RPMI8226 (cell line): ENCODE results near the gene FRMD4A.
"Not testable (repeated sequence)": the region's sequence is repeated elsewhere in the genome, so short reads cannot be mapped to it uniquely, and the experiment has no call there.

Source experiments
- DNase-seq: peaks from one replicate; pipeline ENCODE4 v3.0.0-alpha.2; 2015

Gene FRMD4A

DNA sequence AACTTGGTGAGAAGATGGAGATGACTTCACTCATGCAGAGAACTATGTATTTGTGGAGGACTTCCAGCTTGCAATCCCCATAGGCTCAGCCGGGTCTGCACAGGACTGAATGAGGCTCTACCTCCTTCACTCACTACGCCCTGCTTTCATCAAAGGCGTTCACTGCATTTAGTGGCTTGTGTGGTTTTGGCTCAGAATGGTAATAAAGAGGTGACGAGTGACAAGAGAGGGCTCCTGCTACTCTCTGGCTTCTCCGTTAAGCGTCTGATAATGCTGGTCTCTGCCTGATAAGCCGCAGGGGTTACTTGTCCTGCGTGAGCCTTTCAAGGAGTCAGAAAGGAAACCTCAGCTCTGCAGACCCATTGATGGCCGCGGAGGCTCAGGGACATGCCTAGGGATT, 400.6 kb downstream of the FRMD4A start:
- DNase-seq: no peak

DNA sequence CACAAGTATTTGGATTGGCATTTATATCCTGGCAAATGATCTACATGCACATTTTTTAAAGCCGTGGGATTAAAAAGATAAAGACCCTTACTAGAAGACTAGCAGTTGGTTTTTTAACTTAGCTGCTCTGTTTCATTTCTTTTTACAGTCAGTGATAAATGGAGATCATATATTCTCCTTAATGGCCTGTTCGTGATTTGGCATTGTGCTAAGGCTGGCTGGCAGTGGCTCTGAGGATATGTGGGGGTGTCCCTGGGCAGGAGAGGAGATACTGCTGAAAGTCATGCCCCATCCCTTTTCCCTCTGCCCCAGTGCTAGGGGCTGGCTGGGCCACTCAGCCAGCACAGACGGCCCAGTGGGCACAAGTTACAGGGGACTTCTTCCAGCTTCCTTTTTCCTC, 402.3 kb downstream of the FRMD4A start:
- DNase-seq: no peak

DNA sequence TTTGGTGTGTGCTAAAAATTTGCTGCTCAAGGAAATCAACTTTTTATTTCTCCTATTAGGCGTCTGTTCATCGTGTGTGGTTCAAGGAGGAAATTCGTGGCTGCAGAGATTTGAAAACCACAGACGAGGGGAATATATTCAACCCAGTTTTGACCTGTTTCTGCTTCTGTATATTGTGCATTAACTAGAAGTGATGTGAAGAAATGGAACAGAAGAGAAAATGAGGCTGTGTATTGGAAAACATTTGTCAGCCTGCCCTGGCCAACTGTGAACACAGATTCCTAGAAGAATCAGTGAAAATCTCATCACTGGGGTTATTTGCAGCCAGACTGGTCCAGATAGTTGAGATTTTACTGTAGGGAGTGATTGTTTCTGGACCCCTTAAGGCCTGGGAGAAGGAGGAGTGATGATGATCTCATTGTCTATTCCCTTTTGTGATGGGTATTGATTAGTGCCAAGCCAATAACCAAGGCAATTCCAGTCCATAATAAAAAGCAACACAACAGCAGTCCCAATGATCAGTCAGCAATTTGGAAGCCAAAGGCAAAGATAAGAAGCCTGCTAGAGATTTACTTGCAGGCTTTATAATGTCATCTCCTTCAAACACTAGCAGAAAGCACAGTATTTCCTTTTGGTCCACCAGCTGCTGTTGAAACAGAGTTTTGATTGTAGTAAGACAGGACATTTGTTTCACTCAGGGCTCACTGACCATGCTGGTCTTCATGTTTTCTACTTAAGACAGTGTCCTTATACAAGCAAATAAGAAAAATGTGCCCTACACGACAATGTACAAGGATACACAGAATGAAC, 404.5 kb downstream of the FRMD4A start:
- DNase-seq: no peak

DNA sequence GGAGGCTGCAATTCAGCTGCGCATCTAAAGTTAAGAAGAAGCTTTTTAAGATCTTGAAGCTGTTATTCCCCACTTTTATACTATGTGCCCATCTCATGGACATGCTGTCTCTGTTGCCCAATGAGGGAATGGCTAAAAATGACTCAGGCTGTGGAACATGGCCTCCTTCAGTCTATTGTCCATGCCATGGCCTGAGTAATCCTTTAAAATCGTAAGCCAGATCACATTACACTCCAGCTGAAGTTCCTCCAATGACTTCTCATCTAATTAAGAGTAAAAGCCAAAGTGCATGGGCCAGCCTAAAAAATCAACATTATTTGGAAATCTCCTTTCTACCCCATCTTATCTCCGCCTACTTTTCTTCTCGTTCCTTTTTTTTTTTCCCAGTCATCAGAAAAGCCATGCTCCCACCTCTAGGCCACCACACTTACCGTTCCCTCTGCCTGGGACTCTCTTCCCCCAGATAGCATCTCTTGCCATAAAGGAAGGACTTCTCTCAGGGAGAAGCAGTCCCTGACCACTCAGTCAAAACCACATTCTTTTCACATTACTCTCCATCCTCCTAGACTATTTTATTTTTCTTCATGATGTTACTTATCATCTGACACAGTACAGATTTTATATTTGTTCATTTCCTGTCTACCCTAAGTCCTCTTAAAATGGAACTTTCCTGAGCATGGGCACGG, 406.5 kb downstream of the FRMD4A start:
- no peak for DNase-seq

DNA sequence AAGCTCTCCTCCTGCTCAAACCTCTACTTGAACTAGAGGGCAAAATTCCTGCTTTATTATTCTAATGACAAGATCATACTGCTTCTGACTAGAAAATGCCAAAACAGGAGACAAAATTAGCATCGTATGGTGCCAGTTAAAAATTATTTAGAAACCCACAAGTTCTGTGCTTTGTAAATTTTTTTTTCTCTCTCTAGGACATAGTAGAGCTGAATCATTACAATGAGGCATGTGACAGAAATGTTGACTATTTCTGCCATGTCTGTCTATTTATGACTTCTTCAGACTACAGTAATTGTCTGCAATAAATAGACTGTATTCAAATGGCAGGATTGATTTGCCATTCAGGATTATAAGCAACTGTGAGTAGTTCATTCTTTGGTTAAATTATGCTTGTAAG, 408.1 kb downstream of the FRMD4A start:
- DNase-seq: no peak

DNA sequence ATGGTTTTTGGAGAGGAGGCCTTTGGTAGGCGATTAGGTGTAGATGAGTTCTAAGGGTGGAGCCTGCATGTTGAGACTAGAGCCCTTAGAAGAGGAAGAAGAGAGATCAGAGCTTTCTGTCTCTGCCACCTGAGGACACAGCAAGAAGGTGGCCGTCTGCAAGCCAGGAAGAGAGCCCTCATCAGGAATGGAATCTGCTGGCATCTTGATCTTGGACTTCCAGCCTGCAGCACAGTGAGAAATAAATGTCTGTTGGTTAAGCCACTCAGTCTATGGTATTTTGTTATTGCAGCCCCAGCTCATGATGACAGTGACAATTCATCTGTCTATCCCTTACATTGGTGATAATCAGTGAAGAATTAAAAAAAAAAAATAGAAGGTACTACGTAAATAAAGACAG, 408.8 kb downstream of the FRMD4A start:
- no peak for DNase-seq

DNA sequence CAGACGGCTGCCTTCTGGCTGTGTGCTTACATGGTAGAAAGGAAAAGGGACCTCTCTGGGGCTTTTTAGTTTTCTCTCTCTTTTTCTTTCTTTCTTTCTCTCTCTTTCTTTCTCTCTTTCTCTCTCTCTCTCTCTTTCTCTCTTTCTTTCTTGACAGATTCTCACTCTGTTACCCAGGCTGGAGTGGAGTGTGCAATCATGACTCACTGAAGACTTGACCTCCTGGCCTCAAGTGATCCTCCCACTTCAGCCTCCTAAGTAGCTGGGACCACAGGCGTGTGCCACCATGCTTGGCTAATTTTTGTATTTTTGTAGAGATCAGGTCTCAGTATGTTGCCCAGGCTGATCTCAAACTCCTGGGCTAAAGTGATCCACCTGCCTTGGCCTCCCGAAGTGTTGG, 409.6 kb downstream of the FRMD4A start:
- DNase-seq: not testable (repeated sequence)

DNA sequence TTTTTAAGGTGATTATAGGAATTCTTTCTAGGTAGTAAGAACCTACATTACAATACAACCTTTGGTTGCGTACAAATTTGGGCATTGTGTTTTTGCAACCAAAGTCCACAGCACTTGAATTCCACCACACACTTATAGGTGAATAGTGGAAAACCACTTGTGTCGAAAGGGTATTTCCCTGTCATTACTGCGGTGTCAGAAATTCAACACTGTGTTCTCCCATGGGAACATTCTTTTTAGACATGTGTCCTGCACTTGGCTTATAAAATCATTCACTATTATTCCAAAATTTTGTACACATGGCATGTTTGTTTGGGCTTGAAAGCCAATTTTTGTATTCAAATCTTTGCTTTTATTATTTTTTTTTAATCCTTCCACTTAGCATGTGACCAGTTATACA, 410.3 kb downstream of the FRMD4A start:
- DNase-seq: no peak

DNA sequence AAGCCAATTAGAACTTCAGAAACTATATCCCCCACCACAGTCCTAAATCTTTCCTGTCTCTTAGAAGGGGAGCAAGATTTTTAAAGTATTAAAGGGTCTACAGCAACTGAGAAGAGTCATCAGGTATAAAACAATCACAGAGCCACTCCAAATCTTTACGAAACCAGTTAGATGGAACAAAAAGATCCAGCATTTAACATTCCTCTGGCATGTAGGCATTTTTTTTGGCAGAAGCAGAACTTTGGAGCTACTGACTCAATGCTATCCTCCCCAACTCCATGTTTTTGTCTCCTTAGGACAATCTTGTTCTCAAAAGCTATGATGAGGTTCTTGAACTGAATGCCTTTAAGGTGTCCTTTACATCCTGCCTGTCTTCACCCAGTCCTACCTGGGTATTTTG, 410.7 kb downstream of the FRMD4A start:
- DNase-seq: no peak

DNA sequence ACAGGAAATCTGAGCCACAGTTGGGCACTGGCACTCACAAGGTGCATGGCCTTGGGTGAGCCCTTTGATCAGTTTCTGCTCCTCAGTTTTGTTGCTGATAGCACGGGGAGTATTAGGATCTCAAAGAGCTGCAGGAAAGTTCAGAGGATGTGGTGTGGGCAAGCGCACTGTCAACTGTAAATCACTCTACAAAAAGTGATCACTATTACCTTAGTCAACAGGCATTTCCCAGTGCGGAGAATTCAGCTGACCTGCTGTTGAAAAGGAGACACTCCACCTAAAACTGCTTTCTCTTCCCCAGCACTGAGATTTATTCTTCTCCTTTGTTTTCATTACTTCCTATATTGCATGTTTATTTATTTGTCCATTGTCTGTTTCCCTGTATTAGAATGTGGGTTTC, 412.9 kb downstream of the FRMD4A start:
- no peak for DNase-seq

DNA sequence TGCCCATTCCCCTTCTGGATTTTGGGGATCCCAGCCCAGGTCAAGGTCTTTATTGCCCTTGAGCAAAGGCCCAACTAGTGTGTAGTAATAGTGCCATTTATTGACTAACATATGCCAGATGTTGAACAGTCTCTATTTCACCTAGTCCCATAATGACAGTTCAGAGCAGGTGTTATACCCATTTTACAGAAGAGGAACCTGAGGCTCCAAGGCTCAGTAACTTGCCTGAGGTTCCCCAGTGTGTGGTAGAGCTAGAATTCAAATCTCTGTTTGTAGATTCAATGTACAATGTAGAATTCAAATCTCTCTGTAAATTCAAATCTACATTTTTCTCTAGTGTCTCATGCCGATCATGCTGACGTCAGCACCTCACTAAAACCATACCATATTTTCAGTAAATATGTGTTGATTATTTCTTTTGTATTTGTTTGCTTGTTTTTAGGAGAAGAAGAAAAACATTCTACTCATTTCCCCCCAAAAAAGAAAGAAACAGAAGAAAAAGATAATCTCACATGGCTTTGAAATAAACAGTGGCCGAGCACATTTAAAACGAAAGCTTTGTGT, 414.3 kb downstream of the FRMD4A start:
- DNase-seq: no peak

DNA sequence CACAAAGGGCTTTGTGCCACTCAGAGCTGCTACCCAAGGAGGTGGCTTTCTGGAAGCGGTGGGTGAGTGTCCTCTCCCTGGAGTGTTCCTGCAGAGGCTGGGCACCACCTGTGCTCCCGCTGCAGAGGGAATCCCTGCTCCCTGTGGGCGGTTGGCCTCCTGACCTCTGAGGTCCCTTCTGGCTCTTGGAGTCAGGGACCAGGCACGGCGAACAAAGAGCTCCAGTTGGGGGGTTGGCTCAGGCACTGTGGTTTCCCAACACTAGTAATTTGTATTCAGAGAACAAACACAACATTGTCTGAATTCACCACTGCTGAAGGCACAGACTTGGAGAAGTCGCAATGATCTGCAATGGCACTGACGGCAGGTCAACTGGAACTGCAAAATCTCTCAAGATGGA, 415.0 kb downstream of the FRMD4A start:
- no peak for DNase-seq

DNA sequence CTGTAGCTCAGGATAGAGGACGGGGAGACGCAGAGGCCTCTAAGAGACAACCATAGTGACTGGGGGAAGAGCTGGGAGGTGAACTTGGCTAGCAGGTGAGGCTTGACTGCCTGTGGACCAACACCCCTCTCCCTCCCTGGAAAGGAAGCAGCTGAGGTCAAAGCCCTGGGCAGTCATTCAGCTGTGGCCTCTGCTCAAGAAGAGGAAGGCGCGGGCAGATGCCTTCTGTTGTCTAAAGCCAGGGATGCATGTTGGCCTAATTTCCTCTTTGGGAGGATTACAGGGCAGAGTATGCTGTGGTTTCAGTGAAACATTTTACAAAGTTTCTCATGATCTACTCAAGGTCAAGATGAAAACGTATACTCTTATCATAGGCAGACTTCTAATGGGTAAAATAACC, 416.8 kb downstream of the FRMD4A start:
- DNase-seq: no peak

DNA sequence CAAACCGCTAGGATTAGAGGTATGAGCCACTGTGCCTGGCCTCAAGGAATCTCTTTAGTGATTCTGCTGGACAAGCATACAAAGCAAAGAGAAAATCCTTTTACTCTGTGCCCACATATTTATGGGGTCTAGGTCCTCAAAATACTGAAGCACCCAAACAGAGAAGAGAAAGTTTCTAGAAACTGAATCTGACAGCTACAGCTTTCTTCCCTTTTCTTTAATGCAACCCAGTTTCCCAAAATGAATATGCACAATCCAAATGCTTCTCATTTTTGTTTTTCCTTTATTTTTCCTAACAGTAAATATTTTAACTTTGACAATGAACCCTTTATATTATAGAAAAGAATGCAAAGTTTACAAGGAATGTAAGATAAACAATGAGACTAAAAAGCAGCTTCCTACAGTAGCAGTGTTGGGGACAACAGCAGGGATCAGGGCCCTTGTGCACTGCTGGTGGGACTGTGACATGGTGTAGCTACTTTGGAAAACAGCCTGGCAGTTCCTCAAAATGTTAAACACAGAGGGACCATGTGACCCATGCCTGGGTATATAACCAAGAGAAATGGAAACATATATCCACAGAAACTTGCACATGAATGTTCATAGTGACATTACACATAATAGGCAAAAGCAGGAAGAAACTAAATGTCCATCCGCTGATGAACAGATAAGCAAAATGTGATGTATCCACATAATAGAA, 418.8 kb downstream of the FRMD4A start:
- no peak for DNase-seq

DNA sequence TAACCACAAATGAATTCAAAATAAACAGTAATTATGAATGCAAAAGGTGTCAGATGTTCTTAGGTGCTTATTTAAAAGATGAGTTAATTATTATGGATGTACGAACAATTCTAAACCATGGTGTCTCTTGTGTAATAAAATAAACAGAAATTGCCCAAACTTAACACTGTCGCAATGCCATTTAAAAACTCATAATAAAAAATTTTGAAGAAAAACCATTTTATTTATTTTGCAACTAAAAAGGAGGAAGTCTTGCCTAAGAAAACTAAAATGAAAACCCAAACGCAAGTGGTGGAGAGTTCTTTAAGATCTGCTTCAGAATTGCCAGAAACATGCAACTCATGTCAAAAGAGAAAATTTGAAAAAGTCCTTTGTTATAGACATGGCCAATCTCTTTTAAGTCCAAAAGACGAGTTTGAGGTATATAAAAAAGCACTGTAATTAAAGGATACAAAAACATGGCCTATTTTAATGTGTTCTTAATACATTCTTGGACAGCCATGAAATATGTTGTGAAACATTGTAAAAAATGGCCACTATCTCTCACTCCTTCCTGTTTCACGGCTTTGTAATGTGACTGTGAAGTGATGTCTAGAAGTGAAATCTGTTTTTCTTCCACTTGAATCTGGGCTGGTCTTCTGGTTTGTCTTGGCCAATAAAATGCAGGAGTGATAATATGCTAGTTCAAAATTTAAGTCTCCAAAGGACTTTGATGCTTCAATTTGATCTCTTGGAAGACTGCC, 421.0 kb downstream of the FRMD4A start:
- no peak for DNase-seq

DNA sequence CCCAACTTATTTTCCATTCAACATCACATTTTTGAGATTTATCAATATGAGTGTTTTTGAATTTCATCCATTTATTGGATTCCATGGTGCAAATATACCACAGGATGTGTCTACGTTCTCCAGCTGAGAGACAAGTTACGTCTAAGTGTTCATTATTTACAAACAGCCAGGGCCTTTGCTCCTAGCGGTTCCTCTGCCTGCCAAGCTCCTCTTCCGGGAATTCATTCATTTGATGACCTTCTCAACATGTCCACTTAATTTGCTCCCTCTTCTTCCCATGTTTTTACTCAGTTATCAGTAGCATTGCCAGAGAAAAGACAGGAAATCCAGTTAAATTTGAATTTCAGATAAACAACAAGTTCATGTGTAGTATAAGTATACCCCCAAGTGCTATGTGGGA, 422.2 kb downstream of the FRMD4A start:
- no peak for DNase-seq

DNA sequence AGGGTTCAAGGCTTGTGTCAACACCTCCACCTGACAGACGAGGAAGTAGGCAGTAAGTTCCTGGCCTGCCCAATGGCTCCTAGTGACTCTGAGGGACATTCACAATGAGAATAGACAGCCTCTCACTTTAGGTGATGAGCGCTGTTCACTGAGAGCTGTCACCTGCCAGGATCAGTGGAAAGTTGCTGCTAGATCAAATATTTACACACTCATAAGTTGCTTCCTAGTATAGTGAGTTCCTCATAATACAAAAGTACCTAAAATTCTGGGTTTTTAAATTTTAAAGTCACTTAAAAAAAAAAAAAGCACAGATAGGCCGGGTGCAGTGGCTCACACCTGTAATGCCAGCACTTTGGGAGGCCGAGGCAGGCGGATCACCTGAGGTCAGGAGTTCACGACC, 423.2 kb downstream of the FRMD4A start:
- no peak for DNase-seq

DNA sequence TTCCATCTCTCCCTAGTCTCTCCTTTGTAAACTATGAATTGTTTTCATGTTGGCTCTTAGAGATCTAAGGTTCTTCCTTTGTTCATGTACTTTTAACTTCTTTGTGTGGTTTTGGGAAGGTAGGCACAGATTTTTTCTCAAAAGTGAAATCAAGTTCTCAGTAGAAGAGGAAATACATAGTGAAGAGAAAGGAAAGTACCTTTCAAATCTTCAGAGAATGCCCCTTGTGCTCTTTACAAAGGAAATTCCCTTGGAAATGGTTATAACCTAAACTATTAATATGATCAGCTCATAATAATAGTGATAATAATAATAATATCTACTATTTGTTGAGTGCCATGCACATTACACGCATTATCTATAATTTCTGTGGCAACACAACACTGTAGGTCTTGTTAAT, 425.4 kb downstream of the FRMD4A start:
- DNase-seq: no peak

DNA sequence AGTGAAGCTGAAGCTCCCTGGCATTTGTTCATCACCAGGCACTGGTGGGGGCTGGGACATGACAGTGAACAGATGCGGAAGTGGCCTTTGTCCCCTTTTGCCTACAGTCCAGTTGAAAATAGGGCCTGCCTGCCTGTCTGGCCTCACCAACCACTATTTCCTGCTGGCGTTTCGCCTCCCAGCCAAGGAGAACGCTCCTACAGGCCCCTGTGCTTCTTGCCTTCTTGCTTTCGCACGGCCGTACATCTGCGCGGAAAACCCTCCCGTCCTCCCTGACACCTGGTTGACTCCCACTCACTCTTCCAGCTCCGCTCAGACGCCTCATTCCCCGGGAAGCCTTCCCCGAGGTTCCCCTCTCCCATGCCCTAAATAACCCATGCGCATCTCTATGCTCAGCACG, 426.7 kb downstream of the FRMD4A start:
- no peak for DNase-seq

DNA sequence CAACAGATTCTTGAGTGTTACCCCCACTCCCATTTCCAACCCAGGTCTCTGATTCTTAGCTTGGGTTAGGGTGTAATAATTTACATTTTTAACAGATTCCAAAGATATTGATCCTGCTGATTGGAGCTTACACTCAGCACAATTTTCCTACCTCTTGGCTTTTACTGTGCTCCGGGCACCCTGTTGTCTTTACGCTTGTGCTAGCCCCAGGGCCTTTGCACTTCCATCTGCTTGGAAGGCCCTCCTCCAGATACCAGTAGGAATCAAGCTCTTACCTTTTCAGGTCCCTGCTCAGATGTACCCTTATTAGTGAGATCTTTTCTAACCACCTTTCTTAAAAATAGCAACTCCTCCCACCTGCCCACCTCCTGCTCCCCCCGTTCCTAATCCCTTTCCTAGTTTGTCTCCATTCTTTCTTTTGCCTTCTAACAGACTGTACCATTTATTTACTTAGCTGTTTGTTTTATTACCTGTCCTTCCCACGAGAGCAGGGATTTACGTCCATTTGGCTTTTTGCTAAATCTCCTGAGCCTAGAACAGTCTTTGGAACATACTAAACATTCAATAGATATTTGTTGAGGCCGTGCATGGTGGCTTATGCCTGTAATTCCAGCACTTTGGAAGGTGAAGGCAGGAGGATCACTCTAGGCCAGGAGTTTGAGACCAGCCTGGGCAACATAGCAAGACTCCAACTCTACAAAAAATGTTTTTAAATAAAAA, 427.7 kb downstream of the FRMD4A start:
- no peak for DNase-seq

DNA sequence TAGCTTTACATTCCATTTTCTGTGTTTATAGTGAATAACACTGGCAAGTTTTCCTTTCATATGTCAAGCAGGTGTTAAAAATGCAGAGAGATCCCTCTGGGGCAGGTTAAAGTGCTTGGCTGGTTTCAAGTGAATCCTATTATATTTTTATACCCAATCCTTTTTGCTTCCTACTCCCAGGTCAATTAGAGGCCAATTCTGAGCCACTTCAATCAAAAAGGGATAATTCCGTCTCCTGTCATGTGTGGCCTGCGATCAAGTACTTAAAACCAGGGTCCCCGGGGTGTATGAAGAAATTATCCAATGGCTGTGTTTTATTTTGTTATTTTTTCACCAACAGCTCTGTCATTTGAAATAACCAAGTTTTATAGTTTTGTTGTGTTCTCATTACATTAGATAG, 430.8 kb downstream of the FRMD4A start:
- no peak for DNase-seq

DNA sequence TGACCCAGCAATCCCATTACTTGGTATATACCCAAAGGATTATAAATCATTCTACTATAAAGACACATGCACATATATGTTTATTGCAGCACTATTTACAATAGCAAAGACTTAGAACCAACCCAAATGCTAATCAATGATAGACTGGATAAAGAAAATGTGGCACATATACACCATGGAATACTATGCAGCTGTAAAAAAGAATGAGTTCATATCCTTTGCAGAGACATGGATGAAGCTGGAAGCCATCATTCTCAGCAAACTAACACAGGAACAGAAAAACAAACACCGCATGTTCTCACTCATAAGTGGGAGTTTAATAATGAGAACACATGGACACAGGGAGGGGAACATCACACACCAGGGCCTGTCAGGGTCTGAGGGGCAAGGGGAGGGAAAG, 434.6 kb downstream of the FRMD4A start:
- not testable (repeated sequence) for DNase-seq
